ENCODE measurements around the gene FBXW11.

The FBXW11 gene

GRCh38 chr5:172010278-172010677 lies 3.8 kb upstream of the FBXW11 start:
- no peak for DNase-seq

GRCh38 chr5:172009536-172010270 lies 3.3 kb upstream of the FBXW11 start:
- no peak for DNase-seq

GRCh38 chr5:172008689-172009141 lies 2.3 kb upstream of the FBXW11 start:
- DNase-seq, result no peak

GRCh38 chr5:172008111-172008455 lies 1.6 kb upstream of the FBXW11 start:
- DNase-seq, result no peak

- DNase-seq, result peak; percentile 39
These were observed 1.0 kb upstream of the FBXW11 start for GRCh38 chr5:172007175-172008110.

- DNase-seq, result peak; percentile 29
These were observed 624 bp downstream of the FBXW11 start for GRCh38 chr5:172005708-172006320.

- peak; percentile 81 for DNase-seq
These were observed 1.6 kb downstream of the FBXW11 start for GRCh38 chr5:172004824-172005237.

GRCh38 chr5:172003746-172004145 lies 2.7 kb downstream of the FBXW11 start:
- peak; percentile 24 for DNase-seq

- no peak for DNase-seq
These were observed 3.5 kb downstream of the FBXW11 start for GRCh38 chr5:172002840-172003512.

- no peak for DNase-seq
These were observed 4.1 kb downstream of the FBXW11 start for GRCh38 chr5:172002310-172002709.

- DNase-seq, result no peak
These were observed 6.6 kb downstream of the FBXW11 start for GRCh38 chr5:171999877-172000276.

GRCh38 chr5:171999100-171999499 lies 7.3 kb downstream of the FBXW11 start:
- no peak for DNase-seq

- DNase-seq, result no peak
These were observed 9.4 kb downstream of the FBXW11 start for GRCh38 chr5:171997011-171997410.

- DNase-seq, result no peak
These were observed 13.6 kb downstream of the FBXW11 start for GRCh38 chr5:171992813-171993212.

GRCh38 chr5:171992305-171992704 lies 14.1 kb downstream of the FBXW11 start:
- DNase-seq, result no peak

GRCh38 chr5:171990713-171991015 lies 15.8 kb downstream of the FBXW11 start:
- no peak for DNase-seq

- DNase-seq, result peak; percentile 25
These were observed 16.3 kb downstream of the FBXW11 start for GRCh38 chr5:171989946-171990712.

GRCh38 chr5:171989276-171989675 lies 17.2 kb downstream of the FBXW11 start:
- DNase-seq, result no peak

- no peak for DNase-seq
These were observed 19.7 kb downstream of the FBXW11 start for GRCh38 chr5:171986772-171987171.

- no peak for DNase-seq
These were observed 21.6 kb downstream of the FBXW11 start for GRCh38 chr5:171984748-171985419.

- DNase-seq, result no peak
These were observed 24.6 kb downstream of the FBXW11 start for GRCh38 chr5:171981847-171982246.

- DNase-seq, result no peak
These were observed 25.6 kb downstream of the FBXW11 start for GRCh38 chr5:171980792-171981191.
